SHP77 treated with DMSO at 0.1 percent for 48 hours (cell line): ENCODE measurements around the gene MSL3B.

ENCODE experiments used
- DNase-seq: peaks from one replicate; lab custom pipeline; 2025; lab: John Stamatoyannopoulos, UW

The MSL3B gene

DNA sequence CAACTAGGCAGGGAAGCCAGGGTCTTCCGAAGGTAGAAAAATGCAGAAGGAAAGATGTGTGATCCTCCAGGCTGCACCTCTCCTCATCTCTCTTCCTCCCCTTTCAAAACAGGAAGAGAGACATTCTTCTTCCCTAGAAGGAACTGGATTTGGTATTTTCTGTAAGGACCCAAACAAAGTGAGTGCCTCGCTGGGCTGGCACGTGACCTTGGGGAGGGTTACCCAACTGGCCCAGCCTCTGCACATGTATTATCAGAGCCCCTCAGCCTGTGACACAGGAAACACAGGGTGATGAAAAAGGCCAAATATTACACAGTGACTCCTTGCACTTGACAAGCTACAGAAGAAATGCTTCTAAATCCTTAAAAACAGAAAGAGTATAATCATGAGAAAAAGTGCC, 16.1 kb downstream of the MSL3B start:
- DNase-seq, result no peak

DNA sequence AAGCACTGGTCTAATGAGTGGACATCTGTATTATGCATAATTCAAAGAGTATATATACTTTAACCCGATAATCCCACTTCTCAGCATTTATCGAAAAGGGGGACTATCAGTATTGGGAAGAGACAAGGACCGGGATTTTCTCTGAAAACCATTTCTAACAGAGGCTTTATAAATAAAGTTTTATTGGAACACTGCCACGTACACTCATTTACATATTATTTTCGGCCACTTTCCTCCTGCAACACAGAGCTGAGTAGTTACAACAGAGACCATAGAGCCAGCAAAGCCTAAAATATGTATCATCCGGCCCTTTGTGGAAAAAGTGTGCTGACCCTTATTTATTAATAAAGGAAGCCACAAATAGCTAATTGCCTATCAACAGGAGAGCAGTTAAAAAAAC, 17.0 kb downstream of the MSL3B start:
- no peak for DNase-seq

- DNase-seq, result no peak
Measured at GRCh38 chr2:233850745-233851144, 17.4 kb downstream of the MSL3B start.

GRCh38 chr2:233849607-233850271, 18.4 kb downstream of the MSL3B start:
- DNase-seq, result no peak

DNA sequence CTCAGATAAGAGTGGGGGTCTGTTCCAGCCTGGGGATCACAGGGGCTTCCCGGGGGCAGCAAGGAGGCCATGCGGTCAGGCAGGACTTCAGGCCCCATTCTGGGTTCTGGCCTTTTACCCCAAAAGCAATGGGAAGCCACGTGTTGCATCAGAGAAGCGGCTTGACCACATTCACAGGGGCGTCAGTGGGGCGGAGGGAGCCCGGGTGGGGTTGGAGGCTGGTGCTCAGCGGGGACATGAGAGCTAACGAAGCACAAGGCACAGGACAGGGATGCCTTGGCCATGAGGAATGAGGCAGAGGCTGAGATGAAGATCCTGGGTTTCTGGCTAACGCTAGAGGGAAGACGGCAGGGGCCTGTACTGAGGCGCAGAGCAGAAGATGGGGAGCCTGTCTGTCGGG, 19.9 kb downstream of the MSL3B start:
- no peak for DNase-seq

- no peak for DNase-seq
Measured at GRCh38 chr2:233847248-233847898, 20.8 kb downstream of the MSL3B start.

GRCh38 chr2:233846387-233847247, 21.6 kb downstream of the MSL3B start:
- DNase-seq, result no peak

GRCh38 chr2:233845301-233846060, 22.7 kb downstream of the MSL3B start:
- DNase-seq, result no peak

- no peak for DNase-seq
Measured at GRCh38 chr2:233844836-233845235, 23.4 kb downstream of the MSL3B start.

GRCh38 chr2:233844064-233844807, 23.9 kb downstream of the MSL3B start:
- DNase-seq, result no peak

GRCh38 chr2:233841183-233841582, 27.0 kb downstream of the MSL3B start:
- DNase-seq, result no peak

- DNase-seq, result no peak
Measured at GRCh38 chr2:233840520-233840919, 27.7 kb downstream of the MSL3B start.

GRCh38 chr2:233839447-233839820, 28.8 kb downstream of the MSL3B start:
- no peak for DNase-seq

DNA sequence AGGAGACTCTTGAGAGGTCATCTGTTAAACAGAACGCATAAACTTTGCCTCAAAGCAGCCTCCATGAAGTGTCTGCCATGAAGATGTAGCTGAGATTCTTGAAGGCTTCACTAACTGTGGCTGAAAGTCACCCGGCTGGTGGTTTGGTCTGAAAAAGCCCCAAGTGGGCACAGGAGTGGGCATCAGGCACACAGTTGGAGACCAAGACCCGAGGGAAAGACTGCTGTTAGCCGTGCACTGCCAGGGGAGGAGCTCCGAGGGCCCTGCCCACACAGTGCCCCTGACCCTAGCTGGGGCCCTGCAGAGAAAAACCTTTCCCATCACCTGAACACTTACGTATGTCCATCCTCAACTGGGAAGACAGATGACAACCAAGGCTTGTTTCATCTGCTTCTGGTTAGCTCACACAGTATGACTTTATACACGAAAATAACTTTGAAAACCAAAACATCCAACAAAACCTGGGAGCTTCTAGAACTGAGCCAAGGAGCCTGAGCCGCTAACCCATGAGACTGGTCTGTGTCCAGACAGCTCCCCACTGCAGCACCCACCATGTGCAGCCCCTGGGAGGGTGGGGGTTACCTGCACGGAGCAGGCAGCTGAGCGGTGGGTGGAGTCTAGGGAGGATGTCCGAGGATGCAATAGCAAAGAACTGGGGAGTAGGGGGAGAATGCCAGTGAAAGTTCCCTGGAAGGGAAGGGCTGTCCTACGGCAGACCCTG, 29.3 kb downstream of the MSL3B start:
- no peak for DNase-seq

- DNase-seq, result no peak
Measured at GRCh38 chr2:233838251-233838650, 29.9 kb downstream of the MSL3B start.

- DNase-seq, result no peak
Measured at GRCh38 chr2:233837694-233838229, 30.4 kb downstream of the MSL3B start.

DNA sequence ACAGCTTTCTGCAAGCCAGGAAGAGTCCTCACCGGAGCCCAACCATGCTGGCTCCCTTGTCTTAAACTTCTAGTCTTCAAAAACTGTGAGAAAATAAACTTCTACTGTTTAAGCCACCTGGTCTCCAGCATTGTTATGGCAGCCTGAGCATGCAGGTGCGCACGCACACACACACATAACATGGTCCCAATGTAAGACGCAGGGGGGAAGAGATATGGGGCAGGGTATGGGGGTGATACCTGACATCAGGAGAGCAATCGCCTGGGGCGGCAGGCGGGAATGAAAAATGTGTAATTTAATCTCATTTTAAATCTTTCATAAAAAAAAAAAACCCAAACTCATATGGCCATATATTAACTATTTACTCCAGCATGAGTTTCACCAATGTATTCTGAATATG, 31.8 kb downstream of the MSL3B start:
- no peak for DNase-seq

DNA sequence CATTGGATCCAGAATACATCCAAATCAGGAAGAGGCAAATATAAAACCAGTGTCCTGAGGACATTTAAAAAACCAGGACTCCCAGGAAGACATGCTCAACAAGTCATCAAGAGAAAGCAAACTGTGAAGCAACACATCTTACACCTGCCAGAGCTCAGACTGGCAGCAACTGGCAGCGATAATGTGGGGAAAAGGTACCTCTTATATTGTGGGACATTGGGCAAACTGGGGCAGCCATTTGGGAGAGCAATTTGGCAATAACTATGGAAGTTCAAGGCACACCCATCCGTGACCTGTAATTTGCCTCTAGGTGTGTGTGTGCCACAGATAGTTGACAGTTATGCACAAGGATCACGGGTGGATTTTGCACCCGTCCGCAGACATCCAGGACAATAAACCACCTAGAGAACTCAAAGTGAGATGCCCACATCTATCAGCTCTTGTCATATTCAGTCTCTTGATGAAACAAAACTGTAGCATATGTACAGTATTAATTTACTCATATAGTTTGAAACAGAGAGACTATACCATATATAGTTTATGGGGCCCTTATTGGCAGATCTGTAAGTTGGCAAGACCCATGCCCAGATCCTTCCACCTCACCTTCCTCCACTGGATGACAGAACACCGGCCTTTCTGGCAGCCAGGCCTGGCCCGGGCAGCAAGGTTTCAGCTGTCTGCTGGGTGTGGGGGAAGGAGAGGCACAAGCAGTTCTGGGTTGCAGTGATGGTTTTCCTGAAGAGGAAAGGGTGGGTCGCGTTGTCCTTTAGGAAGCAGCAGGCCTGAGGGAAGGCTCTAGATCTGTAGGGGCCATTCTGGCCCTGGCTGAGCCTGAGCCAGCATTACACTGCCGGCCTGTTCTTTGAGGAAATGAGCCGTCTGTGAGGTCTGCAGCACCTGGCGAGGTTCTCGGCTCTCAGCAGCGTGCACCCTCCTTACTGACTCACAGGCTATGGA, 32.7 kb downstream of the MSL3B start:
- DNase-seq, result no peak

- no peak for DNase-seq
Measured at GRCh38 chr2:233833345-233833744, 34.8 kb downstream of the MSL3B start.
